ENCODE results near the gene JMJD7. TPM values are rescaled to one million over a fixed set of nuclear protein-coding genes. Genes with fewer than 3 reads are reported as not detected.

The JMJD7 gene
- total and polyA plus RNA-seq, 8 donors, result 6.5 to 16.8 (median 10.5) TPM

- ATAC-seq, result no peak
These were observed 28.4 kb upstream of the JMJD7 start for GRCh38 chr15:41799488-41799805.

GRCh38 chr15:41801185-41801584 lies 26.7 kb upstream of the JMJD7 start:
- no peaks in the 10 kb centered on the region for H3K4me1 ChIP-seq
- no peak for DNase-seq
- H3K27ac ChIP-seq, result no peak overlapping the region
- no peaks in the 10 kb centered on the region for H3K36me3 ChIP-seq
- intact Hi-C loops (cut with DNase I), result loop anchor here in 1 of 3 donors (10.0 kb wide), 1 partner anchor 196 kb away; no protein-coding TSS in a partner anchor
- TF ChIP-seq, protein P1, sequence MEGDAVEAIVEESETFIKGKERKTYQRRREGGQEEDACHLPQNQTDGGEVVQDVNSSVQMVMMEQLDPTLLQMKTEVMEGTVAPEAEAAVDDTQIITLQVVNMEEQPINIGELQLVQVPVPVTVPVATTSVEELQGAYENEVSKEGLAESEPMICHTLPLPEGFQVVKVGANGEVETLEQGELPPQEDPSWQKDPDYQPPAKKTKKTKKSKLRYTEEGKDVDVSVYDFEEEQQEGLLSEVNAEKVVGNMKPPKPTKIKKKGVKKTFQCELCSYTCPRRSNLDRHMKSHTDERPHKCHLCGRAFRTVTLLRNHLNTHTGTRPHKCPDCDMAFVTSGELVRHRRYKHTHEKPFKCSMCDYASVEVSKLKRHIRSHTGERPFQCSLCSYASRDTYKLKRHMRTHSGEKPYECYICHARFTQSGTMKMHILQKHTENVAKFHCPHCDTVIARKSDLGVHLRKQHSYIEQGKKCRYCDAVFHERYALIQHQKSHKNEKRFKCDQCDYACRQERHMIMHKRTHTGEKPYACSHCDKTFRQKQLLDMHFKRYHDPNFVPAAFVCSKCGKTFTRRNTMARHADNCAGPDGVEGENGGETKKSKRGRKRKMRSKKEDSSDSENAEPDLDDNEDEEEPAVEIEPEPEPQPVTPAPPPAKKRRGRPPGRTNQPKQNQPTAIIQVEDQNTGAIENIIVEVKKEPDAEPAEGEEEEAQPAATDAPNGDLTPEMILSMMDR (IDR thresholded peaks at IDR 0.05), result no peak
- H3K4me3 ChIP-seq, result no peak overlapping the region
- H3K9me3 ChIP-seq, result no peaks in the 10 kb centered on the region
- ATAC-seq, result no peak
- WGBS, 2 donors, result 88 to 93% methylated on average over 3 of the region's 3 CpGs
- H3K27me3 ChIP-seq, result no peaks in the 10 kb centered on the region
- FAIRE-seq, result no peak

More at GRCh38 chr15:41799488-41799805, 28.4 kb upstream of the JMJD7 start:
- FAIRE-seq, result no peak
- Histone ChIP-seq H3K27me3 (no peaks in the 10 kb centered on the region), H3K9me3 (no peaks in the 10 kb centered on the region), H3K4me1 (no peaks in the 10 kb centered on the region), H3K27ac (no peak overlapping the region), H3K4me3 (no peak overlapping the region), H3K36me3 (no peaks in the 10 kb centered on the region)
- WGBS, 2 donors, result 80 to 81% methylated on average over 5 of the region's 5 CpGs
- TF ChIP-seq, protein P1 (IDR thresholded peaks at IDR 0.05), result no peak
- no peak for DNase-seq
- intact Hi-C loops (cut with DNase I), result no loop called here

GRCh38 chr15:41801850-41802455 lies 25.9 kb upstream of the JMJD7 start:
- Histone ChIP-seq H3K36me3 (no peaks in the 10 kb centered on the region), H3K4me3 (no peak overlapping the region), H3K9me3 (no peaks in the 10 kb centered on the region), H3K27me3 (no peaks in the 10 kb centered on the region), H3K27ac (no peak overlapping the region), H3K4me1 (no peaks in the 10 kb centered on the region)
- DNase-seq (no peak), ATAC-seq (no peak), FAIRE-seq (no peak)
- WGBS, 2 donors, result 92 to 93% methylated on average over 3 of the region's 3 CpGs
- intact Hi-C loops (cut with DNase I), result loop anchor here in 1 of 3 donors (10.0 kb wide), 1 partner anchor 197 kb away; no protein-coding TSS in a partner anchor
- TF ChIP-seq, protein P1 (IDR thresholded peaks at IDR 0.05), result no peak

DNA sequence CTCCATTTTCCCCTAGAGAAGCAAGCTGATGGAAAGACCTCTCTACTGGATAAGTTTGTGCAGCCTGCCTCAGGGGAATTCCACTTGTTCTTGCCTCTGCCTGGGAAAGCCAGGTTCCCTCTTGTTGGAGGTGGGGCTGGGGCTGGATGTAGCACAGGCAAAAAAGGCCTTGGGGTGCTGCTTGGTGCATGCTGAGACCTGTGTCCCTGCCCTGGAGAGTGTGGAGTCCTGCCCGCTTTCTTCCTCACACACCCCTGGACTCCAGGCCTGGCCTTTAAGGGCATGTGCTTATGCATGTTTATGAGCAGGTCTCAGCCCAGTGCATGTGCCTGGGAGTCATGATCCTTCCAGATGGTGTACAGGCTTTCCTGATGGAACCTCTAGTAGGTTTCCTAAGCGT lies 23.5 kb upstream of the JMJD7 start:
- intact Hi-C loops (cut with DNase I), result loop anchor here in 1 of 3 donors (10.0 kb wide), 1 partner anchor 200 kb away; no protein-coding TSS in a partner anchor
- 92 to 100% methylated on average over 2 of the region's 2 CpGs for WGBS, 2 donors
- FAIRE-seq, result no peak
- H3K27ac ChIP-seq, result no peak overlapping the region
- DNase-seq, result no peak
- no peaks in the 10 kb centered on the region for H3K36me3 ChIP-seq
- no peaks in the 10 kb centered on the region for H3K27me3 ChIP-seq
- H3K9me3 ChIP-seq, result no peaks in the 10 kb centered on the region
- TF ChIP-seq, protein P1 (IDR thresholded peaks at IDR 0.05), result no peak
- ATAC-seq, result no peak
- no peaks in the 10 kb centered on the region for H3K4me1 ChIP-seq
- no peak overlapping the region for H3K4me3 ChIP-seq

DNA sequence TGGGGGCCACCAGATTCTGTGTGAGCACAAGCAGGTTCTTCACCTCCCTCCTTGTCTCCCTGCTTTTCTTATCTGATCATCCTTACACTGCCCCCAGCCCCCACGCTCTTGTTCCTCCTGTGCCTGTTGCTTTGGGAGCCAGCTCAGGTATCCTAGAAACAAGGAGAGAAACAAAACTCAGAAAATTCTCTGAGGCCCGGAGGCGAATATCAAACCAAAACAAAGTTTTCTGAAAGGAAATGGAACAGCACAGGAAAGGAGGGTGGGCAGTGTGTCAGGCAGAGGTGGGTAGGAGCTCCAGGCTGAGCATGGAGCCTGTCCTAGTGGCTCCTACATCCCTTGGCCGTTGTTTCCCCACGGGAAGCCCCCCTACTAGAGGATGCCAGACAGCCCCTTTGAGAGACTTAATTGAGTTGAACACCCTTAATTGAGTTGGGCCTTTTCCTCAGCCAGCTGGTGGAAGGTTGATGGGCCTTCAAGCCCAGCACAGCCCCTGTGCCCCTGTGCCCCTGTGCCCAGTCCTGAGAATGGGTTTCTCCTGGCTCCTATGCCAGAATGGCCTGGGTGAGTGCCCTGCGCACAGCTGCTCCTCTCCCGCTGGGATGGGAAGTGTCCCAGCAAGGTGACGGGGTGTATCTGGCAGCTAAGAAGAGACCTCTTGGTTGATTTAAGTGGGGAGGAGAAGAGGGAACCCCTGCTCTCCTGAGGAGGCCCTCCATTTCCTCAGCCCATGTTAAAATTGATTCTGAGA lies 22.8 kb upstream of the JMJD7 start:
- Histone ChIP-seq H3K36me3 (no peaks in the 10 kb centered on the region), H3K4me3 (no peak overlapping the region), H3K27ac (no peak overlapping the region), H3K27me3 (no peaks in the 10 kb centered on the region), H3K9me3 (no peaks in the 10 kb centered on the region), H3K4me1 (no peaks in the 10 kb centered on the region)
- FAIRE-seq (no peak), ATAC-seq (no peak), DNase-seq (no peak)
- intact Hi-C loops (cut with DNase I), result loop anchor here in 1 of 3 donors (10.0 kb wide), 1 partner anchor 200 kb away; no protein-coding TSS in a partner anchor
- TF ChIP-seq, protein P1 (IDR thresholded peaks at IDR 0.05), result no peak
- 82 to 83% methylated on average over 8 of the region's 8 CpGs for WGBS, 2 donors

Measured in pancreas (tissue), 10 donors.